ENCODE results near the gene GPR150.

Gene GPR150

DNA sequence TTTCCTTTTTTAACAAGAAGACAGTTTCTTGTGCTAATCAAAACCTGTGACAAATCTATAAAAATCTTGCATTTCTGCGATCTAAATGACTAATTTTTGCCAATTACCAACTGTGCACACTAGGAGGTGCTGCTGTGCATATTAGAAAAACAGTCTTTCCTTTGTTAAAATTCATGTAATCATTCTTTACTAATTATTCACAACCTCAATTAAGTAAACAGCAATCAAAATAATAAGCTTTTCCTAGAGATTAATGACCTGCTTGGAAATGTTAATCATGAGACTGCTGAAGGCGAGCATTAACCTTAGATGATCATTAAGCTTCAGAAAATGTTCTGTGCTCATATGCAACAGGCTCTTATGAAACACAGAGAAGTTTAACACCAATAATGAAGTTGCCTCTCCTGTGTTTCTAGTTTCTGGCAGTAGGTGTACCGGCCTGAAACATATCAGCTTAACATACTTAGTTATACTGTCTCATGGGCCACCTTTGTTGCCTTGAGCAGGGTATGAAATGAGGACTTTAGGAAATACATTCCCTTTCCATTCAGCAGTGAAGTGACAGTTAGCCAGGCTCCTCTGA lies 44.4 kb downstream of the GPR150 start:
- Histone ChIP-seq H4K20me1 (ENCODE audit: insufficient read depth, low read length) (no peaks in the 10 kb centered on the region), H3K4me2 (ENCODE audit: low read length) (no peak overlapping the region), H3K4me1 (ENCODE audit: insufficient read depth, low read length, severe bottlenecking) (no peaks in the 10 kb centered on the region), H3F3A (ENCODE audit: insufficient read depth, low read length) (no peaks in the 10 kb centered on the region), H3K36me3 (ENCODE audit: insufficient read depth, low read length) (no peaks in the 10 kb centered on the region), H3K4me3 (ENCODE audit: low read depth, low read length, poor library complexity, severe bottlenecking) (no peak overlapping the region), H2AFZ (ENCODE audit: low read length) (no peak overlapping the region), H3K79me2 (ENCODE audit: insufficient read depth, low read length) (no peaks in the 10 kb centered on the region), H3K9me3 (ENCODE audit: low read length) (no peaks in the 10 kb centered on the region), H3K9me2 (ENCODE audit: low read depth, low read length) (no peaks in the 10 kb centered on the region), H3K27me3 (ENCODE audit: insufficient read depth, low read length) (no peaks in the 10 kb centered on the region), H3K27ac (ENCODE audit: low read depth, low read length, poor library complexity, severe bottlenecking) (no peak overlapping the region), H3K9ac (ENCODE audit: low read length) (no peak overlapping the region)
- TF ChIP-seq EZH2 (IDR thresholded peaks at IDR 0.05; ENCODE audit: borderline replicate concordance, low read length) = no peak
- TF ChIP-seq, protein P1, sequence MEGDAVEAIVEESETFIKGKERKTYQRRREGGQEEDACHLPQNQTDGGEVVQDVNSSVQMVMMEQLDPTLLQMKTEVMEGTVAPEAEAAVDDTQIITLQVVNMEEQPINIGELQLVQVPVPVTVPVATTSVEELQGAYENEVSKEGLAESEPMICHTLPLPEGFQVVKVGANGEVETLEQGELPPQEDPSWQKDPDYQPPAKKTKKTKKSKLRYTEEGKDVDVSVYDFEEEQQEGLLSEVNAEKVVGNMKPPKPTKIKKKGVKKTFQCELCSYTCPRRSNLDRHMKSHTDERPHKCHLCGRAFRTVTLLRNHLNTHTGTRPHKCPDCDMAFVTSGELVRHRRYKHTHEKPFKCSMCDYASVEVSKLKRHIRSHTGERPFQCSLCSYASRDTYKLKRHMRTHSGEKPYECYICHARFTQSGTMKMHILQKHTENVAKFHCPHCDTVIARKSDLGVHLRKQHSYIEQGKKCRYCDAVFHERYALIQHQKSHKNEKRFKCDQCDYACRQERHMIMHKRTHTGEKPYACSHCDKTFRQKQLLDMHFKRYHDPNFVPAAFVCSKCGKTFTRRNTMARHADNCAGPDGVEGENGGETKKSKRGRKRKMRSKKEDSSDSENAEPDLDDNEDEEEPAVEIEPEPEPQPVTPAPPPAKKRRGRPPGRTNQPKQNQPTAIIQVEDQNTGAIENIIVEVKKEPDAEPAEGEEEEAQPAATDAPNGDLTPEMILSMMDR (IDR thresholded peaks at IDR 0.05; ENCODE audit: low read length) = peak; percentile 84

DNA sequence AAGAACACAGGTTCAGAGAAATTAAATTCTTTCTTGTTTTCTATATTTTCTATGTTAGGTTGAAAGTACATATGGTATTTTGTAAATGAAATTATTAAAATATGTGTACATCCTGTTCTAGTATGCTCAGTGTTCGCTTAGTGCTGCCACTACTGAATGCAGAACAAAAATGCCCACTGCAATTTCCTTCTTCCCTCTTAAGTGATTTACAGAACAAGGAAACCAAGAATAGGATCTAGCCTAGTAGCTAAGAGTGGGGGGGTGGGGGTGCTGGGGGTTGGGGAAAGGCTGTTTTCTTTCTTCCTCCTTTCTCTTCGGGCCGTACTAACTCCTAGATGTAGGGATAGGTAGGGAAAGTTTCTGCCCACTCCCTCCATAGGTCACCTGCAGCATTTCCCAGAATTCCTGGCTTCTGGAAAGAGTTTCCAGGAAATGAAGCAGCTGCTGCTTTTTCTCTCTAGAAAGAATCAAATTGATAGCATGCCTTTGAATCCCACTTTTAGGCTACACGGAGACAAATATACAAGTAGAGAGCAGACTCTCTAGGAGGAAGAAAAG lies 47.3 kb downstream of the GPR150 start:
- no peak overlapping the region for H3K4me3 ChIP-seq (ENCODE audit: low read depth, low read length, poor library complexity, severe bottlenecking)
- H3K36me3 ChIP-seq (ENCODE audit: insufficient read depth, low read length) = no peaks in the 10 kb centered on the region
- H3K27me3 ChIP-seq (ENCODE audit: insufficient read depth, low read length) = no peaks in the 10 kb centered on the region
- no peaks in the 10 kb centered on the region for H3K9me3 ChIP-seq (ENCODE audit: low read length)
- TF ChIP-seq EZH2 (IDR thresholded peaks at IDR 0.05; ENCODE audit: borderline replicate concordance, low read length) = no peak
- TF ChIP-seq, protein P1 (IDR thresholded peaks at IDR 0.05; ENCODE audit: low read length) = no peak
- no peaks in the 10 kb centered on the region for H3F3A ChIP-seq (ENCODE audit: insufficient read depth, low read length)
- H4K20me1 ChIP-seq (ENCODE audit: insufficient read depth, low read length) = no peaks in the 10 kb centered on the region
- no peaks in the 10 kb centered on the region for H3K79me2 ChIP-seq (ENCODE audit: insufficient read depth, low read length)
- no peak overlapping the region for H3K27ac ChIP-seq (ENCODE audit: low read depth, low read length, poor library complexity, severe bottlenecking)
- no peak overlapping the region for H3K9ac ChIP-seq (ENCODE audit: low read length)
- no peaks in the 10 kb centered on the region for H3K4me1 ChIP-seq (ENCODE audit: insufficient read depth, low read length, severe bottlenecking)
- H3K9me2 ChIP-seq (ENCODE audit: low read depth, low read length) = no peaks in the 10 kb centered on the region
- H2AFZ ChIP-seq (ENCODE audit: low read length) = no peak overlapping the region
- H3K4me2 ChIP-seq (ENCODE audit: low read length) = no peak overlapping the region

DNA sequence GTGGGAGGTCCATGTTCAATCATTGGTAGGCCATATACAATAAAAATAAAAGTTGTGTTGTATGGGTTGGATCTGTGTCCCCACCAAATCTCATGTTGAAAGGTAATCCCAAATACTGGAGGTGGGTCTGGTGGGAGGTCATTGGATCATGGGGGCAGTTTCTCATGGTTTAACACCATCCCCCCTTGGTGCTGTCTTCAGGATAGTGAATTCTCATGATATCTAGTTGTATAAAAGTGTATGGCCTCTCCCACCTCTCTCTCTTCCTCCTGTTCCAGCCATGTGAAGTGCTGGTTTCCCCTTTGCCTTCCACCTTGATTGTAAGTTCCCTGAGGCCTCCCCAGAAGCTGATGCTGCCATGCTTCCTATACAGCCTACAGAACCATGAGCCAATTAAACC lies 47.8 kb downstream of the GPR150 start:
- Histone ChIP-seq H2AFZ (ENCODE audit: low read length) (no peak overlapping the region), H3K9ac (ENCODE audit: low read length) (no peak overlapping the region), H3K27ac (ENCODE audit: low read depth, low read length, poor library complexity, severe bottlenecking) (no peak overlapping the region), H3K4me3 (ENCODE audit: low read depth, low read length, poor library complexity, severe bottlenecking) (no peak overlapping the region), H3F3A (ENCODE audit: insufficient read depth, low read length) (no peaks in the 10 kb centered on the region), H3K9me2 (ENCODE audit: low read depth, low read length) (no peaks in the 10 kb centered on the region), H3K4me1 (ENCODE audit: insufficient read depth, low read length, severe bottlenecking) (no peaks in the 10 kb centered on the region), H3K27me3 (ENCODE audit: insufficient read depth, low read length) (no peaks in the 10 kb centered on the region), H4K20me1 (ENCODE audit: insufficient read depth, low read length) (no peaks in the 10 kb centered on the region), H3K79me2 (ENCODE audit: insufficient read depth, low read length) (no peaks in the 10 kb centered on the region), H3K36me3 (ENCODE audit: insufficient read depth, low read length) (no peaks in the 10 kb centered on the region), H3K9me3 (ENCODE audit: low read length) (no peaks in the 10 kb centered on the region), H3K4me2 (ENCODE audit: low read length) (no peak overlapping the region)
- TF ChIP-seq EZH2 (IDR thresholded peaks at IDR 0.05; ENCODE audit: borderline replicate concordance, low read length) = no peak
- TF ChIP-seq, protein P1 (IDR thresholded peaks at IDR 0.05; ENCODE audit: low read length) = no peak

All from OCI-LY1 (cell line).